ENCODE results near the gene ERBIN. TPM values are rescaled to one million over a fixed set of nuclear protein-coding genes. Genes with fewer than 3 reads are reported as not detected.
"Not testable (repeated sequence)": the region's sequence is repeated elsewhere in the genome, so short reads cannot be mapped to it uniquely, and the experiment has no call there.

The ERBIN gene
- total and polyA plus RNA-seq, 2 experiments from 2014 or later, result 32.9 to 117 TPM

GRCh38 chr5:65914641-65915196, 11.7 kb upstream of the ERBIN start:
- H3K4me3 ChIP-seq, result no peak overlapping the region
- DNase-seq (ENCODE audit: low spot score), result peak; percentile 41
- no peaks in the 10 kb centered on the region for H3K27me3 ChIP-seq
- 42% methylated on average over 3 of the region's 3 CpGs for WGBS (ENCODE audit: low lambda C conversion rate, missing lambda C conversion rate)
- TF ChIP-seq EZH2 (IDR thresholded peaks at IDR 0.05; ENCODE audit: borderline replicate concordance) (no peak), EZH2phosphoT487 (IDR thresholded peaks at IDR 0.05; ENCODE audit: low read depth, severe bottlenecking, unreplicated experiment) (no peak)
- TF ChIP-seq, protein P1, sequence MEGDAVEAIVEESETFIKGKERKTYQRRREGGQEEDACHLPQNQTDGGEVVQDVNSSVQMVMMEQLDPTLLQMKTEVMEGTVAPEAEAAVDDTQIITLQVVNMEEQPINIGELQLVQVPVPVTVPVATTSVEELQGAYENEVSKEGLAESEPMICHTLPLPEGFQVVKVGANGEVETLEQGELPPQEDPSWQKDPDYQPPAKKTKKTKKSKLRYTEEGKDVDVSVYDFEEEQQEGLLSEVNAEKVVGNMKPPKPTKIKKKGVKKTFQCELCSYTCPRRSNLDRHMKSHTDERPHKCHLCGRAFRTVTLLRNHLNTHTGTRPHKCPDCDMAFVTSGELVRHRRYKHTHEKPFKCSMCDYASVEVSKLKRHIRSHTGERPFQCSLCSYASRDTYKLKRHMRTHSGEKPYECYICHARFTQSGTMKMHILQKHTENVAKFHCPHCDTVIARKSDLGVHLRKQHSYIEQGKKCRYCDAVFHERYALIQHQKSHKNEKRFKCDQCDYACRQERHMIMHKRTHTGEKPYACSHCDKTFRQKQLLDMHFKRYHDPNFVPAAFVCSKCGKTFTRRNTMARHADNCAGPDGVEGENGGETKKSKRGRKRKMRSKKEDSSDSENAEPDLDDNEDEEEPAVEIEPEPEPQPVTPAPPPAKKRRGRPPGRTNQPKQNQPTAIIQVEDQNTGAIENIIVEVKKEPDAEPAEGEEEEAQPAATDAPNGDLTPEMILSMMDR (IDR thresholded peaks at IDR 0.05; ENCODE audit: poor library complexity), result no peak
- H3K4me2 ChIP-seq, result peak overlapping the region; percentile 50
- no peaks in the 10 kb centered on the region for H3K9me3 ChIP-seq (ENCODE audit: low read depth)
- no peaks in the 10 kb centered on the region for H3K36me3 ChIP-seq (replicated peaks; ENCODE audit: insufficient read depth, low read depth)
- no peaks in the 10 kb centered on the region for H3K9me2 ChIP-seq (replicated peaks; ENCODE audit: insufficient read depth)
- no peak overlapping the region for H2AFZ ChIP-seq
- H4K20me1 ChIP-seq (ENCODE audit: insufficient read depth, poor library complexity, severe bottlenecking), result no peaks in the 10 kb centered on the region
- H3K27ac ChIP-seq, result peak overlapping the region; percentile 69
- H3K79me2 ChIP-seq, result no peaks in the 10 kb centered on the region
- H3K4me1 ChIP-seq (ENCODE audit: insufficient read depth), result peaks cover 9% of the 10 kb centered on the region

GRCh38 chr5:65915661-65916060, 10.7 kb upstream of the ERBIN start:
- H2AFZ ChIP-seq, H3K27ac ChIP-seq: not testable (repeated sequence)

GRCh38 chr5:65916066-65916465, 10.3 kb upstream of the ERBIN start:
- no peak overlapping the region for H3K27ac ChIP-seq
- H3K4me1 ChIP-seq (ENCODE audit: insufficient read depth), result peaks cover 9% of the 10 kb centered on the region
- no peaks in the 10 kb centered on the region for H3K36me3 ChIP-seq (replicated peaks; ENCODE audit: insufficient read depth, low read depth)
- WGBS (ENCODE audit: low lambda C conversion rate, missing lambda C conversion rate), result 96% methylated on average over 3 of the region's 3 CpGs
- no peak overlapping the region for H3K4me2 ChIP-seq
- no peaks in the 10 kb centered on the region for H3K9me2 ChIP-seq (replicated peaks; ENCODE audit: insufficient read depth)
- H3K4me3 ChIP-seq, result no peak overlapping the region
- TF ChIP-seq EZH2 (IDR thresholded peaks at IDR 0.05; ENCODE audit: borderline replicate concordance), result no peak
- TF ChIP-seq, protein P1 (IDR thresholded peaks at IDR 0.05; ENCODE audit: poor library complexity), result no peak
- no peak for TF ChIP-seq EZH2phosphoT487 (IDR thresholded peaks at IDR 0.05; ENCODE audit: low read depth, severe bottlenecking, unreplicated experiment)
- no peak overlapping the region for H2AFZ ChIP-seq
- DNase-seq (ENCODE audit: low spot score), result no peak
- H3K79me2 ChIP-seq, result no peaks in the 10 kb centered on the region
- H3K27me3 ChIP-seq, result no peaks in the 10 kb centered on the region
- no peaks in the 10 kb centered on the region for H3K9me3 ChIP-seq (ENCODE audit: low read depth)
- H4K20me1 ChIP-seq (ENCODE audit: insufficient read depth, poor library complexity, severe bottlenecking), result no peaks in the 10 kb centered on the region

More at GRCh38 chr5:65915661-65916060, 10.7 kb upstream of the ERBIN start:
- DNase-seq (ENCODE audit: low spot score); H3K27me3 ChIP-seq; H3K4me3 ChIP-seq; H3K36me3 ChIP-seq (replicated peaks; ENCODE audit: insufficient read depth, low read depth); H3K9me2 ChIP-seq (replicated peaks; ENCODE audit: insufficient read depth); H3K4me2 ChIP-seq; H4K20me1 ChIP-seq (ENCODE audit: insufficient read depth, poor library complexity, severe bottlenecking); H3K9me3 ChIP-seq (ENCODE audit: low read depth); H3K79me2 ChIP-seq; H3K4me1 ChIP-seq (ENCODE audit: insufficient read depth): not testable (repeated sequence)
- WGBS (ENCODE audit: low lambda C conversion rate, missing lambda C conversion rate), result 89% methylated on average over 6 of the region's 6 CpGs

DNA sequence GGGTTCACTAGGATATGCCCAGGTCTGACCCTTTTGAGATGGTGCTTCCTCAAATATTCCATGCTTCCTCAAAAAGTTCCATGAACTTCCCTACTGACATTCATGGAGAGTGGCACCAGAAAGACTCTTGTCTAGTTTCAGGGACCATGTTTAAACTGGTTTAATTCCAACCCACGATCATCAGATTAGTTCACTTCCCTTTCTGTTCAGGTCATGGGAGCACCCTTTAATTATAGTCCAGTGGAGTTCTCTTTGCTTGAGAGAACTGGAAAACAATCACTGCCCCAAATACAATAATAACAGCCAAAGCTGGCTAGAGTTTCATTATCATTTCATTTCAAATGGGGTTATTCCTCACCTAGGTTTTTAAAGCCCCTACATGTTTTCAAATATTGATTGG, 9.7 kb upstream of the ERBIN start:
- Histone ChIP-seq H2AFZ (no peak overlapping the region), H3K4me2 (no peak overlapping the region)
- 89% methylated on average over 1 of the region's 1 CpG for WGBS (ENCODE audit: low lambda C conversion rate, missing lambda C conversion rate)

More for the DNA sequence above, 9.7 kb upstream of the ERBIN start:
- Histone ChIP-seq H3K4me1 (ENCODE audit: insufficient read depth) (peaks cover 10% of the 10 kb centered on the region), H3K36me3 (replicated peaks; ENCODE audit: insufficient read depth, low read depth) (no peaks in the 10 kb centered on the region), H4K20me1 (ENCODE audit: insufficient read depth, poor library complexity, severe bottlenecking) (no peaks in the 10 kb centered on the region), H3K9me2 (replicated peaks; ENCODE audit: insufficient read depth) (no peaks in the 10 kb centered on the region), H3K27me3 (no peaks in the 10 kb centered on the region), H3K27ac (no peak overlapping the region), H3K79me2 (no peaks in the 10 kb centered on the region), H3K4me3 (no peak overlapping the region), H3K9me3 (ENCODE audit: low read depth) (no peaks in the 10 kb centered on the region)
- TF ChIP-seq EZH2phosphoT487 (IDR thresholded peaks at IDR 0.05; ENCODE audit: low read depth, severe bottlenecking, unreplicated experiment) (no peak), EZH2 (IDR thresholded peaks at IDR 0.05; ENCODE audit: borderline replicate concordance) (no peak)
- TF ChIP-seq, protein P1 (IDR thresholded peaks at IDR 0.05; ENCODE audit: poor library complexity), result no peak
- DNase-seq (ENCODE audit: low spot score), result no peak

Data from hepatocyte (in vitro differentiated cells).